HG02973 (cell line): ENCODE data around the gene CDHR2.

ENCODE experiments used
- ATAC-seq: cut with Tn5 transposase; IDR thresholded peaks from one replicate; pipeline ENCODE4 v1.9.1; 2021; ENCODE audit warnings: moderate library complexity; ENCODE audit not compliant: unreplicated experiment

The CDHR2 gene

DNA sequence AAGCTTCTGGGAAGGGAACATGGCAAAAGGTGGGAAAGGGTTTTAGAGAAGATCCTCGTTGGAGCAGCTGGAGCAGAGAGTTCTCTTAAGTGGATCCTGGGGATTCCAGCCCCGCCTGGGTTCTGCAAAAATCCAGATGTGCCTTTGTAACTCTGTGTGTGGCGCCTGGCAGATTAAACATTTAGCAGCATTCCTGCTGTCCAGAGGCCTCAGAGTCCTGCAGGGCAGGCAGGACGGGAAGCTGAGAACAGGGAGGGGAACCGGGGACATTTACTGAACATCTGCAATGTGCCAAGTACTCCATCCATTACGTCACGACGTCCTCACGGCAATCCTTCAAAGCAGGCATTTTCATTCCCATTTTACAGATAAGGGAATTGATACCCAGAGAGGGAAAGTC is 87.3 kb downstream of the CDHR2 start:
- ATAC-seq: no peak

DNA sequence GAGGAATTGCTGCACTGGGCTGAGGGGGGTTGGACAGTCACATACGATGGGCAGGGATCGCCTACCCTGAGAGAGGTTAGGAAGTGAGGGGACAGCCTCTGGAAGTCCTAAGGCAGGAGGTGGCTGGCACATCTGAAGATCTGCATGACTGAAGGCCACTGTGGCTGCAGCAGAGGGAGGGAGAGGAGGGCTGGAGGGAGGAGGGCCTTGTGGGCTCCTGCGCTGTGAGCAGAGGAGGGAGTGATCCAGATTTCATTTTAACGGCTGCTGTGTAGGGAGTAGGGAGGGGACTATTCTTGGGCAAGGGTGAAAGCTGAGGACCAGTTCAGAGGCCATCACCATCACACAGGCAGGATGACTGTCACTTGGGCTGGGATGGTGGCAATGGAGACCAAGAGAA is 88.4 kb downstream of the CDHR2 start:
- ATAC-seq: no peak

GRCh38 chr5:176638437-176638836 is 89.3 kb downstream of the CDHR2 start:
- no peak for ATAC-seq

DNA sequence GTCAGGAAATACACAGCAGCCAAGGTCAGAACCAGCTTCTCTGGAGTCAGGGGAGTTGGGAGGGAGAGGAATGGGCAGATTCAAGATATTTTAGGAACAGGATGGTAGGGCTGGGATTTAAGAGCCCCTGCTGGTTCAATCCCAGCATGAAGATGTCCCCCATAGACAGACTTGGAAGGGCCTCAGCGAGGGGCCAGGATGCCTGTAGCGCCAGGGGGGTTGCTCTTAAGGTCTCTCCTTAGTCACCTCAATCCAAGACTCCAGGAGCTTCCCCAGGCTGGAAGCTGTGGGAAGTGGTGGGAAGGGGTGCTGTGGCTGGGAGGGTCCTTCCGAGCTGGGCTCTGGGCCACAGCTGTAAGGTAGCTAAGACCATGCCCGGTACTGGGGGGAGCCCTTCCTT is 90.1 kb downstream of the CDHR2 start:
- ATAC-seq: no peak

DNA sequence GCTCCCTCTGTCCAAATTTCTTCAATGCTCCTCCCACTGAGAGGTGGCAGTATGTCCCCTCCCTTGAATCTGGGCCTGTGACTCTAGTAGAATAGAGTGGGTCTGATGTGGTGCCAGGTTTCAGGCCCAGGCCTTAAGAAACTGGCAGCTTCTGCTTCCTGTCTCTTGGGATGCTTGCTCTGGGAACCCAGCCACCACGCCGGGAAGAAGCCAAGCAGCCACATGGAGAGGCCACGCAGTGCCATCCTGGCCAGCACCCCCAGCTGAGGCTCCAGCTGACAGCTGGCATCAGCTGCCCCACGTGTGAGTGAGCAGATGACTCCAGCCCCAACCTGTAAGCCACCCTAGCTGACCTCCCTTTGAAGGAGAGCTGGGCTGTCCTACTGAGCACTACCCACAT is 90.8 kb downstream of the CDHR2 start:
- ATAC-seq: no peak

DNA sequence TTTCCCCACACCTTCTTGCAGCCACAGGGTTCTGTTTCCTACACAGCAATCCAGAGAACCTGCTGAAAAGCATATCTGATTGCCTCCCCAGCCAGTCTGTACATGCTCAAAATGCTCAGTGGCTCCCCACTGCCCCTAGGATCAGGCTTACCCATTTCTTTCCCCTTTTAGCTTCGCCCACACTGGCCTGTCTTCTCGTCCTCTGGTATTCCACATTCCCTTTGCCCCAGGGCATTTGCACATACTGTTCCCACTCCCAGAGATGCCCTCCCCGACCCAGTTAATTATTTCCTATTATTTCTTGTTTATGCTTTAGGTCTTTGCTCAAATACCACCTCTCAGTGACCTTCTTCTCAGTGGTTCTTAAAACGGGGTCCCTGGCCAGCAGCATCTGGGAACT is 91.5 kb downstream of the CDHR2 start:
- no peak for ATAC-seq

DNA sequence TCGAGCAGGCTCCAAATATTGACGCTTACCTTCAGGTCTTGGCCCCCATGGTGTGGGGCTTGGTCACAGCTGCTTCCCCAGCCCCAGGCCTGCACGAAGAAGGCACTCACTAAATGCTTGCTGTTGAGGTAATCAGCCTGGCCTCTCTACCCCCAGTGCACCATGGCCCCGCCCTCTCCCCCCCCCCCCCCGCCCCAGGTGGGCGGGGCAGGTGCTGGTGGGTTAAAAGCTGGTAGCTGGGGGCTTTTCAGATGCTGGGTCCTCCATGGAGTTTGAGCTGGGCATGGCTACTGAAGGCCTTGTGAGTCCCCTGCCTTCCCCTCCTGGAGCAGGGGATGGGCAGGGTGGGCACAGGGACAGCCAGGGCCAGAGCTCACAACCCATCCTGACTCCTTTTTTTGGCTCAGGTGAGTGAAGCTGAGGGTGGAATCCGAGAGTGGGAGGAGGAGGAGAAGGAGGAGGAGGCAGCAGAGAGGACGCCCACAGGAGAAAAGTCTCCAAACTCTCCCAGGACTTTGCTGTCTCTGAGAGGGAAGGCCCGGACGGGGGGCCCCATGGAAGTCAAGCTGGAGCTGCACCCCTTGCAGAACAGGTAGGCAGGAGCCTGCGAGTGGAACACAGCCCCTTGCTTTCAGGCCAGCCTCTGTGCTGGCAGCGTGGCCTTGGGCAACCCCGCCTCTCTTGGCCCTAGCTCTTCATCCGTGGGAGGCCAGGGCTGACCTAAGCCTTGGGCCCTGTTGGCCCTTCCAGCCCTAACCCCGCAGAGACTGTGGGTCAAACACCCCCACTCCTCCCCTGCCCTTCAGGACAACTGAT is 93.7 kb downstream of the CDHR2 start:
- ATAC-seq: no peak

DNA sequence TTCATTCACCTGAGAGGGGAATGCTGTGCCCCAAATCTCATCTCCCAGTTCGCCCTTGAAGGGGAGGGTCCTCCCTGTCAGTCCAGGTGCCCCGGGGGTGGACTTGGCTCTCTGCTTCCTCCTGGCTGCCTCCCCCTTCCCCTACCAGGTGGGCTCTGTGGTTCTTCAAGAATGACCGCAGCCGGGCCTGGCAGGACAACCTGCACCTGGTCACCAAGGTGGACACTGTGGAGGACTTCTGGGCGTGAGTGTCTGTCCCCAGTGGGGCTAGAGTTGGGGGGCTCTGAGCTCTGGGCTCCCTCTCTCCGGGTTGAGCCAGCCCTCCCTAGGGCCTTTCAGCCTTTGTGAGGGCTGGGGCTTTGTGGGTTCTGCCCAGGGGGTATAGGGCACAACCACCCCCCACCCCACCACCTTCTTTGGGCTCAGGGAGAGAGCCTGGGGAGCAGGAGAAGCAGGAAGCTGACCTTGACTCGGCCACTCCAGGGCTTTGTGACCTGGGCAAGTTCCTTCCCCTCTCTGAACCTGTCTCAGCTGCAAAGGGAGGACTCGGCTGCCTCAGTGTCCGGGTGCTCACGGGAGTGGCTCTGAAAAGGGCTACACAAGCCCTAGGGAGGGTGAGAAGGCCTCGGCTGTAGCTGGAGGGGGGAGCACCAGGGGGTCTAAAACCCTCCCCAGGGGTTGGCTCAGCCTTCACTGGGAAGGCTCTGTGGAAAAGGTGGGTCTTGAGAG is 94.5 kb downstream of the CDHR2 start:
- ATAC-seq: no peak

- no peak for ATAC-seq
Measured at GRCh38 chr5:176644294-176644693, 95.2 kb downstream of the CDHR2 start.

DNA sequence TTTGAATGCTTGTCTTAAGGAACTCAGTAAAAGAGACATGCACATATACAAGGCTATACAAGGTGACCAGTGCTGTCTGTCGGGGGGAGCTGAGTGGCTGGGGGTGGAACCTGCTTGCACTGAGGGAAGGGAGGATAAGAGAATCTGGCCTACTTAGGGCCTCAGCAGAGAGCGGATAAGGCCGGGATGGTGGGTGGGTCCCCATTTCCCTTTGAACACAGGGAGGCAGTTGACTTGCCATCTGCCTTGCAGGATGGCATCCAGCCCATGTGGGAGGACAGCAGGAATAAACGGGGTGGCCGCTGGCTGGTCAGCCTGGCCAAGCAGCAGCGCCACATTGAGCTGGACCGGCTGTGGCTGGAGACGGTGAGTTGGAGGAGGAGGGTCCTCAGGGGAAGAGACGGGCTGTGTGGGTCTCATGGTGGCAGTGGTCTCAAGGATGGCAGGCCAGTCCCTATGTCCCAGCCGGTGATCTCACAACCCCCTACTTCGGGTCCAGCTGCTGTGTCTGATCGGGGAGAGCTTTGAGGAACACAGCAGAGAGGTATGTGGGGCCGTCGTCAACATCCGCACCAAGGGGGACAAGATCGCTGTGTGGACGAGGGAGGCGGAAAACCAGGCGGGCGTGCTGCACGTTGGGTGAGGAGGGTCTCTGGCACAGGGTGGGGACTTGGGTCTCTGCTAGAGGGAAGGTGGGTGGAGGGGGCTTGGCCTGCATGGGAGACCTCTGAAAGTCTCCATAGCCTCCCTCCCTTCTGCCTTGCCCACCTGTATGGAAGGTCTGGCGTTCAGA is 95.9 kb downstream of the CDHR2 start:
- no peak for ATAC-seq
